ENCODE results near the gene NFKBIZ.

NFKBIZ gene

GRCh38 chr3:101848754-101849713 is at the start of gene NFKBIZ:
NFKBIZ (plus strand) TSS chr3:101849514; CDS start chr3:101849629, 115 bp downstream.
- peak; percentile 94 for DNase-seq

- DNase-seq: no peak
Measured at GRCh38 chr3:101801174-101801573, 48.1 kb upstream of the NFKBIZ start.

GRCh38 chr3:101802179-101802578 is 47.1 kb upstream of the NFKBIZ start:
- no peak for DNase-seq

- DNase-seq: peak; percentile 65
Measured at GRCh38 chr3:101803173-101803782, 46.0 kb upstream of the NFKBIZ start.

GRCh38 chr3:101803939-101804338 is 45.4 kb upstream of the NFKBIZ start:
- DNase-seq: no peak

- peak; percentile 17 for DNase-seq
Measured at GRCh38 chr3:101806491-101806890, 42.8 kb upstream of the NFKBIZ start.

- no peak for DNase-seq
Measured at GRCh38 chr3:101807888-101808287, 41.4 kb upstream of the NFKBIZ start.

- DNase-seq: peak; percentile 40
Measured at GRCh38 chr3:101809178-101810021, 39.9 kb upstream of the NFKBIZ start.

GRCh38 chr3:101810022-101810418 is 39.3 kb upstream of the NFKBIZ start:
- no peak for DNase-seq

- no peak for DNase-seq
Measured at GRCh38 chr3:101811875-101812274, 37.4 kb upstream of the NFKBIZ start.

GRCh38 chr3:101812895-101813294 is 36.4 kb upstream of the NFKBIZ start:
- no peak for DNase-seq

- DNase-seq: peak; percentile 45
Measured at GRCh38 chr3:101813817-101814440, 35.4 kb upstream of the NFKBIZ start.

- no peak for DNase-seq
Measured at GRCh38 chr3:101814835-101815234, 34.5 kb upstream of the NFKBIZ start.

GRCh38 chr3:101816215-101817149 is 32.8 kb upstream of the NFKBIZ start:
- peak; percentile 43 for DNase-seq

- DNase-seq: no peak
Measured at GRCh38 chr3:101817992-101818391, 31.3 kb upstream of the NFKBIZ start.

- DNase-seq: no peak
Measured at GRCh38 chr3:101819649-101820206, 29.6 kb upstream of the NFKBIZ start.

GRCh38 chr3:101821503-101821902 is 27.8 kb upstream of the NFKBIZ start:
- no peak for DNase-seq

GRCh38 chr3:101823525-101823924 is 25.8 kb upstream of the NFKBIZ start:
- no peak for DNase-seq

GRCh38 chr3:101824702-101825101 is 24.6 kb upstream of the NFKBIZ start:
- DNase-seq: peak; percentile 44

- DNase-seq: peak; percentile 40
Measured at GRCh38 chr3:101825904-101826445, 23.3 kb upstream of the NFKBIZ start.

Measured in fibroblast of skin of right biceps (primary cell).